ENCODE data around the gene FARSB. TPM values are rescaled to one million over a fixed set of nuclear protein-coding genes. Genes with fewer than 3 reads are reported as not detected.

Gene FARSB
- total RNA-seq, 1 experiment from 2014 or later: 50.7 TPM

- no peaks in the 10 kb centered on the region for H3K27me3 ChIP-seq (ENCODE audit: insufficient read depth, low read length)
- no TSS peak for BruUV-seq (replicated peaks)
- H3K79me2 ChIP-seq (ENCODE audit: insufficient read depth, low read length): no peaks in the 10 kb centered on the region
- H3K9me2 ChIP-seq (ENCODE audit: insufficient read depth): no peaks in the 10 kb centered on the region
- POLR2A ChIA-PET: no interaction called here
- TF ChIP-seq ELF1 (IDR thresholded peaks at IDR 0.05; ENCODE audit: borderline replicate concordance, low read depth) (no peak), FOSL1 (IDR thresholded peaks at IDR 0.05; ENCODE audit: low read depth) (no peak), YY1 (IDR thresholded peaks at IDR 0.05; ENCODE audit: extremely low read depth, insufficient replicate concordance, low read depth, low read length) (no peak), CBX3 (IDR thresholded peaks at IDR 0.05; ENCODE audit: low read depth) (no peak), JUND (IDR thresholded peaks at IDR 0.05) (no peak)
- no peaks in the 10 kb centered on the region for H3K9me3 ChIP-seq (ENCODE audit: control insufficient read depth in 1 of 2, insufficient read depth in 1 of 2, low read depth in 1 of 2, low read length in 2 of 2)
- H4K20me1 ChIP-seq (ENCODE audit: insufficient read depth): no peaks in the 10 kb centered on the region
- no peak for DNase-seq (ENCODE audit: low read depth, low spot score)
- no peak overlapping the region for H2AFZ ChIP-seq (ENCODE audit: low read depth, low read length, poor library complexity, severe bottlenecking)
- no peak overlapping the region for H3K4me3 ChIP-seq (replicated peaks in 1 of 2; ENCODE audit: low read depth in 1 of 2, low read length in 2 of 2)
- H3K27ac ChIP-seq (ENCODE audit: low read depth, low read length): no peak overlapping the region
- H3K4me1 ChIP-seq (ENCODE audit: control insufficient read depth in 1 of 2, insufficient read depth in 2 of 2, low read length in 2 of 2): no peaks in the 10 kb centered on the region
- CTCF ChIA-PET: no interaction called here
- H3K36me3 ChIP-seq (ENCODE audit: control insufficient read depth in 1 of 2, insufficient read depth in 2 of 2, low read length in 2 of 2): peaks cover under 1 to 10% of the 10 kb centered on the region in 2 experiments; a peak in 2 of 4 replicates
- ATAC-seq: no peak
- intact Hi-C loops (cut with micrococcal nuclease): no loop called here
- no peak overlapping the region for H3K9ac ChIP-seq (ENCODE audit: low read length)
- H3K4me2 ChIP-seq (ENCODE audit: low read length): no peak overlapping the region
- RAD21 ChIA-PET (ENCODE audit: low non-redundant PET in 1 of 2, low total read pairs in 2 of 2, uncharacterized antibody in 2 of 2, unreplicated experiment in 2 of 2): no interaction called here
Measured at GRCh38 chr2:222566229-222566628, 89.7 kb downstream of the FARSB start.

DNA sequence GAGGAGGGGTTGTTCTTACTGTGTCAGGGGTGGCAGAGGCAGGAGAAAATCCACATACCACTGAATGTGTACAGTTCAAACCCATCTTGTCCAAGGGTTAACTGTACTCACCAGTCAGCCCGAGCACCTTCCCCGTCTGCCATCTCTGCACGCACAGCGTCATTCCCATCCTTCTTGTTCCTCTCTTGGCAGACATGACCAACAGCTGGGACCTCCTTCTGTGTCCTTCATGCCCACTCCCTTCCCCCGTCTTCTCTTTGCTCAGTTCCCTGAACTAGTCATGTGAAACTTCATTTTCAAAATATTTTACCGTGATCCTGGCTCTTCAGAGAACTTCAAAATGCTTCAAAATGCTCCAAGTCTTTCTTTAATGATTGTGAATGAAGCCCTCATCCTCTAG, 92.0 kb downstream of the FARSB start:
- H3K36me3 ChIP-seq (ENCODE audit: control insufficient read depth in 1 of 2, insufficient read depth in 2 of 2, low read length in 2 of 2): peaks cover 0 to 6% of the 10 kb centered on the region in 2 experiments; a peak in 1 of 4 replicates
- TF ChIP-seq POLR2AphosphoS5 (IDR thresholded peaks at IDR 0.05; ENCODE audit: low read depth, low read length) (no peak), RAD21 (IDR thresholded peaks at IDR 0.05; ENCODE audit: low read depth) (no peak), SP1 (IDR thresholded peaks at IDR 0.05; ENCODE audit: low read depth) (no peak), EGR1 (IDR thresholded peaks at IDR 0.05; ENCODE audit: low read depth) (no peak), SIN3A (IDR thresholded peaks at IDR 0.05; ENCODE audit: low read depth) (no peak), TCF7L2 (IDR thresholded peaks at IDR 0.05; ENCODE audit: borderline replicate concordance, extremely low read depth, insufficient read depth, insufficient read length) (no peak), CEBPB (IDR thresholded peaks at IDR 0.05; ENCODE audit: low read depth) (no peak), YY1 (IDR thresholded peaks at IDR 0.05; ENCODE audit: extremely low read depth, insufficient replicate concordance, low read depth, low read length) (no peak), EZH2 (IDR thresholded peaks at IDR 0.05) (no peak), ELF1 (IDR thresholded peaks at IDR 0.05; ENCODE audit: borderline replicate concordance, low read depth) (no peak), MAX (IDR thresholded peaks at IDR 0.05) (no peak), FOSL1 (IDR thresholded peaks at IDR 0.05; ENCODE audit: low read depth) (no peak)
- TF ChIP-seq, protein P1, sequence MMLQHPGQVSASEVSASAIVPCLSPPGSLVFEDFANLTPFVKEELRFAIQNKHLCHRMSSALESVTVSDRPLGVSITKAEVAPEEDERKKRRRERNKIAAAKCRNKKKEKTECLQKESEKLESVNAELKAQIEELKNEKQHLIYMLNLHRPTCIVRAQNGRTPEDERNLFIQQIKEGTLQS (IDR thresholded peaks at IDR 0.05): no peak
- TF ChIP-seq, protein P2, sequence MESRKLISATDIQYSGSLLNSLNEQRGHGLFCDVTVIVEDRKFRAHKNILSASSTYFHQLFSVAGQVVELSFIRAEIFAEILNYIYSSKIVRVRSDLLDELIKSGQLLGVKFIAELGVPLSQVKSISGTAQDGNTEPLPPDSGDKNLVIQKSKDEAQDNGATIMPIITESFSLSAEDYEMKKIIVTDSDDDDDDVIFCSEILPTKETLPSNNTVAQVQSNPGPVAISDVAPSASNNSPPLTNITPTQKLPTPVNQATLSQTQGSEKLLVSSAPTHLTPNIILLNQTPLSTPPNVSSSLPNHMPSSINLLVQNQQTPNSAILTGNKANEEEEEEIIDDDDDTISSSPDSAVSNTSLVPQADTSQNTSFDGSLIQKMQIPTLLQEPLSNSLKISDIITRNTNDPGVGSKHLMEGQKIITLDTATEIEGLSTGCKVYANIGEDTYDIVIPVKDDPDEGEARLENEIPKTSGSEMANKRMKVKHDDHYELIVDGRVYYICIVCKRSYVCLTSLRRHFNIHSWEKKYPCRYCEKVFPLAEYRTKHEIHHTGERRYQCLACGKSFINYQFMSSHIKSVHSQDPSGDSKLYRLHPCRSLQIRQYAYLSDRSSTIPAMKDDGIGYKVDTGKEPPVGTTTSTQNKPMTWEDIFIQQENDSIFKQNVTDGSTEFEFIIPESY (IDR thresholded peaks at IDR 0.05; ENCODE audit: extremely low read depth, insufficient replicate concordance, low read length): no peak
- no peak overlapping the region for H3K4me2 ChIP-seq (ENCODE audit: low read length)
- H3K27ac ChIP-seq (ENCODE audit: low read depth, low read length): no peak overlapping the region
- BruUV-seq (replicated peaks): no TSS peak
- no peaks in the 10 kb centered on the region for H3K4me1 ChIP-seq (ENCODE audit: control insufficient read depth in 1 of 2, insufficient read depth in 2 of 2, low read length in 2 of 2)
- no peaks in the 10 kb centered on the region for H3K9me2 ChIP-seq (ENCODE audit: insufficient read depth)
- H3K9ac ChIP-seq (ENCODE audit: low read length): no peak overlapping the region
- ATAC-seq (no peak), DNase-seq (ENCODE audit: low read depth, low spot score) (no peak)
- H3K79me2 ChIP-seq (ENCODE audit: insufficient read depth, low read length): no peaks in the 10 kb centered on the region
- POLR2A ChIA-PET: no interaction called here
- H3K27me3 ChIP-seq (ENCODE audit: insufficient read depth, low read length): no peaks in the 10 kb centered on the region
- RAD21 ChIA-PET (ENCODE audit: low non-redundant PET in 1 of 2, low total read pairs in 2 of 2, uncharacterized antibody in 2 of 2, unreplicated experiment in 2 of 2): no interaction called here
- H4K20me1 ChIP-seq (ENCODE audit: insufficient read depth): no peaks in the 10 kb centered on the region
- no peaks in the 10 kb centered on the region for H3K9me3 ChIP-seq (ENCODE audit: control insufficient read depth in 1 of 2, insufficient read depth in 1 of 2, low read depth in 1 of 2, low read length in 2 of 2)
- no peak overlapping the region for H3K4me3 ChIP-seq (replicated peaks in 1 of 2; ENCODE audit: low read depth in 1 of 2, low read length in 2 of 2)
- CTCF ChIA-PET: no interaction called here
- H2AFZ ChIP-seq (ENCODE audit: low read depth, low read length, poor library complexity, severe bottlenecking): no peak overlapping the region
- intact Hi-C loops (cut with micrococcal nuclease): loop anchor here (5.0 kb wide), 2 partner anchors 507 to 527 kb away; no protein-coding TSS in a partner anchor
